Measurements from ENCODE around the gene ULK4. TPM values are rescaled to one million over a fixed set of nuclear protein-coding genes. Genes with fewer than 3 reads are reported as not detected.
"Not testable (repeated sequence)": the region's sequence is repeated elsewhere in the genome, so short reads cannot be mapped to it uniquely, and the experiment has no call there.

Gene ULK4
- polyA plus RNA-seq, 1 donor, result 2.4 TPM

DNA sequence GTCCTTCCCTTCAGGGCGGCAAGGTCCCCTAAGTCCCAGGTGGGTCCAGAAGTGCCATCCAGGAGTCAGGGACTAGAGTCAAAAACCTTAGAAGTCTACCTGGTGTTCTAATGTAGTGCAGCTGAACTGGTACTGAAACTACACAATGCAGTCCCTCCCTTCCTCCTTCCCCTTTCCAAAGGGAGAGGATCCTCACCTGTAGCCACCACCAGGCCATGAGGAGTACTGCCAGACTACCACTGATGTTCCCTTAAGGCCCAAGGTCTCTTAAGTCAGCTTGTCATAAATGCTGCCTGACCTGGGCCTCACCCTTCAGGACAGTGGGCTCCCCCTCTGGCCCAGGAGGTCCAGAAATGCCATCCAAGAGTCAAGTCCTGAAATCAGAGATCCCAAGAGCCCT is 98.9 kb downstream of the ULK4 start:
- DNase-seq, result no peak

DNA sequence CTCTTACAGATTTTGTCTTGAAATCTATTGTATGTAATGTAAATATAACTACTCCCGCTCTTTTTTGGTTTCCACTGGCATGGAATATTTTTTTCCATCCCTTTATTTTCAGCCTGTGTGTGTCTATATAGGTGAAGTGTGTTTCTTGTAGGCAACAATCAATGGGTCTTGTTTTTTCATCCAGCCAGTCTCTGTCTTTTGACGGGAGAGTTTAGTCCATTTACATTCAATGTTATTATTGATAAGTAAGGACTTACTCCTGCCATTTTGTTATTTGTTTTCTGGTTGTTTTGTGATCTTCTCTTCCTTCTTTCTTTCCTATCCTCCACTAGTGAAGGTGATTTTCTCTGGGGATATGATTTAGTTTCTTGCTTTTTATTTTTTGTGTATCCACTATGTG is 101.4 kb downstream of the ULK4 start:
- not testable (repeated sequence) for DNase-seq

DNA sequence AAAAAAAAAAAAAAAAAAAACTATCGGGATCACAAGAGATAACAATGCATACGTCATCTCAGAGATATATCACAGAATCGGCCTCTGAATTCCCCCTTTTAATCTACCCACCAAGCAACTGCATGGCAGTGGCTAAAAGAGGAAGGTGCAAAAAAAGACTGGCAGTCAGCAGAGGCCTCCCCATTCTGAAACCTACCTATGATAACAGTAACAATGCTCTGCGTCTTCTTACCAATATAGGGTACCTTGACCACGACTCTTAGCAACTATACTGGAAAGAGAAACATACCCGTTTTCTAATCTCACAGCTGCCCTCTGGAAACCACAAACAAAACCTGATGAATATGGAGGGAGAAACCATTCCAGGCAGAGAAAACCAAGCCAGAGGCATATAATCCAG is 106.9 kb downstream of the ULK4 start:
- DNase-seq, result no peak

DNA sequence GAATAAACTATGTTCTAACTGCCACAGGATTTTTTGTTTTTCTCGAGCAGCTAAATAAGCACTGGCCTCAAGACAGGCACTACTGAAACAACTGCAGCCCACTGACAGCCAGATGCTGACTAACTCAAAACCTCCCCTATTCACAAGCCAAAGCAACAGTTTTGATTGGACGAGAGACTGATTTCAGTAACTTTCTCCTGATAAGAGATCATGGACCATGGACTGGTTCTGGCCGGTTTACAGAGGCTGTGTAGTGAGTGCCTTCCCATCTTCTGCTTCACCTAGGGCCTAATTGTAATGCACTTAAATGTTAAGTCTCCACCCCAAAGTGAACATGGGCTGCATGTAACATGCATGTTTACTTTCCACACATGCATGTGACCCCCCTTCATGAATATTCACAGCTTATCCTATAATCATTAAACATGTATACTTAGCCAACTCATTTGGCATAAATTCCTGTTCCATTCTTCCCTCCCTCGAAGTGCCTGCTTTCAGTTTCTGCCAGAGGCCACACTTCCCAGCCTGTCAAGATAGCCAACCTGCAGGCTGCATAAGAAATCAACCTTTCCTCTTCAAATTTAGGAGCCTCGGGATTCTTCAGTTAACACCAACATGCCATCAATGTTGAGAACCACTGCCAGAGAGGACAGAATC is 108.2 kb downstream of the ULK4 start:
- no peak for DNase-seq

DNA sequence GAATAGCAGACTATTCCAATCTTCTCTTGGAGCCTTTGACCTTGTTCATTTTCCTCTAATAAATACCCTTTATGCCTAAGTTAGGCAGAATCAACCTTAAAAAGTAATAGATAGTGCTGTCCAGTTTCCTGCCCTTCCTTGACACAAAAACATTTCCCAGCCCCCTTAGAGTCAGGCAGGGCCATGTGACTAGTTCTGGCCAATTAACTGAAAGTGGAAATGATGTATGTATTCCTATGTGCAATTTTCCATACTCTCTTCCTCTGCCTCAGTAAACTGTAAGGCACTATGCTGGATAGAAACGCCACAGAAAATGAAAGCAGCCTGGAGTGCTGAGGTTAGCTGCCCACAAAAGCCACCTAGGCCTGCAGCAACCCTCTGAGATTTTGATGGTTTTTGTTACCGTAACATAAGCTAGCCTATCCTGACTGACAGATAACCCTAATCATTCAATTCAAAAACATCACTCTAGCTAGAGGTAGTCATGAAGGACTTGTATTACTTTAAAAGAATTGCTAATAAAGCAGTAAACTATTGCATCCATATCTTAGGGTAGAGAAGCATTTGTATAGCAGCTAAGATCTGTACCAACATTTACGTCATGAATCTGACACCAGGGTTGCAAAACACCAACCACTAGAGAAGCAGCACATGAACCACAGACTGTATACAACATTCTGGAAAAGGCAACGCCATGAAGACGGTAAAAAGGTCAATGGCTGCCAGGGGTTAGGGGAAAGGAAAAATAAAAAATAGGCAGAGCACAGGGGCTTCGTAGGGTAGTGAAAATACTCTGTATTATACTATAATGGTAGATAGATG is 112.9 kb downstream of the ULK4 start:
- DNase-seq, result no peak

DNA sequence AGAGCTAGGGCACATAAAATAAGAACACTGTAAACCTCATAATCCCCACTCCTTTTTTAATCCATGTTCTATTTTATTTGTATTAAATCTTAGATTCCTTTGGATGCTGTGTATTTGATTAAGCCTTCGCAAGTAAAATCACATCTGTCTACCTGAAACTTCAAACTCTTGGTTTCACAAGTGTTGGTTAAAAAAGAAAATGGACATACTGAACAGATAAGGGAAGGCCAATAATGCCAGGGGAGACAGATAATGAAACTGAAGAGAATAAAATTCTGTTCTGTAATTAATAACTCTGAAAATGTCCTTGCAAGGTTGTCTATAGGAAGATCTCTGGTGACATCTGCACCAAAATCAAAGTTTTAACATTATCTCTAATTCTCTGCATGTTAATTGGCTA is 114.2 kb downstream of the ULK4 start:
- no peak for DNase-seq

DNA sequence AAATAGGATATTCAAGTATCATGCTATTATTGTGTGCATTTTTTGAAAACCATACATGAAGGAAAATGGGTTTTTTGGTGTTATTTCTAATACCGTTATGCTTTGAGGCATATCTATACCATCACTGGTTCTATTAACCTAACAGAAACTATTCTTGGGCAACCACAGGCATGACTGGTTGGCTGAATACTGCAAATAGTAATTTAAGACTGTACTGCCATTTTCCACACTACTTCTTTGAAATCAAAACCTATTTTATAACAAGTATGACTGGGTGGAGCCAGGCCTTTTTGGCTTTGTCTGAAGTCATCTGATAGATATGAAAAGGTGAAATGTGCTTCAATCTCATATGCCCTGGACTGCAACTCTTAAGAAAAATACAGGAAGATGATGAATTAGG is 115.1 kb downstream of the ULK4 start:
- no peak for DNase-seq

DNA sequence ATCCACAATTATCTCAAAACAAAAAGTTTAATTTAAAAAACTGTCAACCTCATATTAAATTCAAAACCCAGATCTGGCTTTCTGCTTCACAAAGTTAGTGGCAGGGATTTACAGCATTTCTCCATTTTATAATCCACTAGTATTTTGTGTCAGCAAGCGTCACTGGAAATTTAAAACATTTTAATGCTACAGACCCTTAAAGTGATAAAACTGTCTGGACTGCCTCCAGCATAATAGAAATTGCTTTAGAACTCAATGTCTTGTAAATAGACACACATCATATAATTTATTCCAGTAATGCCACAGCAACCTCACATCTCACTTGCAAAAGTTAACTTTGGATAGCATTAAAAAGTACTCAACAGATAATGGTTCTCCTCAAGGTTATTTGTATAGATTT is 116.1 kb downstream of the ULK4 start:
- DNase-seq, result no peak

DNA sequence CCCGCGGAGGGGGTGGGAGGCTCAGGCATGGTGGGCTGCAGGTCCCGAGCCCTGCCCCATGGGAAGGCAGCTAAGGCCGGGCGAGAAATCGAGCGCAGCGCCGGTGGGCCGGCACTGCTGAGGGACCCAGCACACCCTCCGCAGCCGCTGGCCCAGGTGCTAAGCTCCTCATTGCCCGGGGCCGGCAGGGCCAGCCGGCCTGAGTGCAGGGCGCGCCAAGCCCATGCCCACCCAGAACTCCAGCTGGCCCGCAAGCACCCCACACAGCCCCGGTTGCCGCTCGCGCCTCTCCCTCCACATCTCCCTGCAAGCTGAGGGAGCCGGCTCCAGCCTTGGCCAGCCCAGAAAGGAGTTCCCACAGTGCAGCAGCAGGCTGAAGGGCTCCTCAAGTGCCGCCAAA is 117.6 kb downstream of the ULK4 start:
- DNase-seq, result not testable (repeated sequence)

DNA sequence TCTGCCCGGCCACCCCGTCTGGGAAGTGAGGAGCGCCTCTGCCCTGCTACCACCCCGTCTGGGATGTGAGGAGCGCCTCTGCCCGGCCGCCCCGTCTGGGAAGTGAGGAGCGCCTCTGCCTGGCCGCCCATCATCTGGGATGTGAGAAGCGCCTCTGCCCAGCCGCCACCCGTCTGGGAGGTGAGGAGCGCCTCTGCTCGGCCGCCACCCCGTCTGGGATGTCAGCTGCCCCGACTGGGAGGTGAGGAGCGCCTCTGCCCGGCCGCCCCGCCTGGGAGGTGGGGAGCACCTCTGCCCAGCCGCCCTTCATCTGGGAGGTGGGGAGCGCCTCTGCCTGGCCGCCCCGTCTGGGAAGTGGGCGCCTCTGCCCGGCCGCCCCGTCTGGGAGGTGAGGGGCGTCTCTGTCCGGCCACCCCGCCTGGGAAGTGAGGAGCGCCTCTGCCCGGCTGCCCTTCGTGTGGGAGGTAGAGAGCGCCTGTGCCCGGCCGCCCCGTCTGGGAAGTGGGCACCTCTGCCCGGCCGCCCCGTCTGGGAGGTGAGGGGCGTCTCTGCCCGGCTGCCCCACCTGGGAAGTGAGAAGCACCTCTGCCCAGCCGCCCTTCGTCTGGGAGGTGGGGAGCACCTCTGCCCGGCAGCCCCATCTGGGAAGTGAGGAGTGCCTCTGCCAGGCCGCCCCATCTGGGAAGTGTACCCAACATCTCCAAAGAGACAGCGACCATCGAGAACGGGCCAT is 120.8 kb downstream of the ULK4 start:
- not testable (repeated sequence) for DNase-seq

DNA sequence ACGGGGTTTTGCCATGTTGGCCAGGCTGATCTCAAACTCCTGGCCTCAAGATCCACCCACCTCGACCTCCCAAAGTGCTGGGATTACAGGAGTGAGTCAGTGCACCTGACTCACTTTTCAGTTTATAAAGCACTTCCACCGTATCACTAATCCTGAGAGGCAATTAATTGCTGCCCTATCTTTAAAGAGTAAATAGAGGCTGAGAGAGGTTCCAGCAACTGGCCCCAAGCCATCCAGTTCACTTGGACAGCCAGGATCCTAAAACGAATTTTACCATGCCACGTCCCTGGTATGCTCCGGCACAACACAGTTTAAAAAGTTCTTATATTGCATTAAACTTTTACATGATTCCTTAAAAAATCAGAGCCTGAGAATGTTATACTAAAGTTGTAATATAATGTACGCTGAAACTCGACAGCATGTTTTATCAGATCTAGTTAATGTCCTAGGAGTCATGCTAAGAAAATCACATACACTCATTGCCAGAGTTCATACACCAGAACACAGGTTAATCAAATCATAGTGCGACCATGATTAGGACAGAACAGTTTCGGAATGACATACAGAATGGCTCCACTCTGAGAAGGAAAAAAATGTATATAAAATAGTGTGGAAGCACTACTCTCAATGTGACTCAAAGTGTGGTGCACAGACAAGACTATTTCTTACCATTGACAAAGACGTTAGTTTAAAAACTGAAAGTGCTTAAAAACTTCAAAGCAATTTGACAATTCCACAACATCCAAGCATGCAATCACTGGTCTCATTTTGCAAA is 125.4 kb downstream of the ULK4 start:
- DNase-seq, result no peak

DNA sequence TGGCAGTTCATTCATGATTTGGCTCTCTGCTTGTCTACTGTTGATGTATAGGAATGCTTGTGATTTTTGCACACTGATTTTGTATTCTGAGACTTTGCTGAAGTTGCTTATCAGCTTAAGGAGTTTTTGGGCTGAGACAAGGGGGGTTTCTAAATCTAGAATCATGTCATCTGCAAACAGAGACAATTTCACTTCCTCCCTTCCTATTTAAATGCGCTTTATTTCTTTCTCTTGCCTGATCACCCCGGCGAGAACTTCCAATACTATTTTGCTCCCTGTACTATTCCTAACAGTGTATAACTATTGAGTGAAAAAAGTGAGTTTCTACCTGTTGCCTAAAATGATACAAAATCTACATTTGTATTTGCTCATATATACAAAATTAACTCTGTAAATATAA is 128.3 kb downstream of the ULK4 start:
- DNase-seq, result no peak

DNA sequence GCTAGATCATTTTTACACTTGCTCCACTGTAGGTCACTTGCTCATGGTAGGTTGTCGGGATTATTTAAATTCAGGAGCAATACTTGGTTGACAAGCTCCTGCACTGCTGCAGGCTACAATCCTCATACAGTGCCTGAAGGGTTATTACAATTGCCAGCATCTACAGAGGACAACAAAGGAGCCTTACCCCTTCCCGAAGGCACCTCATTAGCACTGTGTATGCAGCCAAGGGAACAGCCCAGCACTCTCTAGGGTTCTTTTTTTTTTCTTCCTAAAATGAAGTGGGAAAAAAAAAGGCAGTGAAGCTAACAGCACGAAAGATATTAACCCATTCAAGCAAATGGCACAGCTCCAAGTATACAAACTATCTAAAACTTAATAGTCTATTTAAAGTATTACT is 142.7 kb downstream of the ULK4 start:
- DNase-seq, result no peak

DNA sequence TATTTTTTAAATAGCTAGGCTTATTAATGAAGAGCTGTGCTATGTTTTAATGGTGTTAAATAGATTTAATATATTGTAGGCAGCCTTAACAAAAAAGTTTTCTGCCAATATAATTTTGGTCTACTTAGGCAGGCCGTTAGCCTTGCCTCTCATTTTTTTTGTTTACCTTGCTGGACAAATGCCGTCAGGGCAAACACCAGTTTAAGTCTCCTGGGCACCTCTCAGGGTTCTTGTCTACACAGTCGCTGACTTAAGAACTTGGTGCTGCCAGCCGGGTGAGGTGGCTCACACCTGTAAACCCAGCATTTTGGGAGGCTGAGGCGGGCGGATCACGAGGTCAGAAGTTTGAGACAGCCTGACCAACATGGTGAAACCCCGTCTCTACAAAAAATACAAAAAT is 153.3 kb downstream of the ULK4 start:
- DNase-seq, result no peak

DNA sequence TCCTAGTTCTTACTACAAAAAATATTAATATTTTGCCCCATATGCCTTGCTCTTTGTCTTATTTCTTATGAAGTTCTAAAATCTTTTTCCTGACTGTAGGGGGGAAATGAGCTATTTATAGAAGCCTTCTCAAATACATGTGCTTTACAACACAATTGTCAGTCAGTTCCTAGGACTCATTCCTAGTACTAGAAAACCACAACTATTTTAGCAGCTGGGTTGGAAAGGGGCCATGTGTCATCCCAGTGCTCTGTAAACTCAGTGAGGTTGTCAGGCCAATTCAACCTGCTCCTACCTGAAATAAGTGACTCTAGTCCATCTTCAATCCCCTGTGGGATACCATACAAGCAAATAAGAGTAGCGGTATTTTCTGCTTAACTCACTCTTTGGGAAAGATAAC is 153.8 kb downstream of the ULK4 start:
- DNase-seq, result no peak

DNA sequence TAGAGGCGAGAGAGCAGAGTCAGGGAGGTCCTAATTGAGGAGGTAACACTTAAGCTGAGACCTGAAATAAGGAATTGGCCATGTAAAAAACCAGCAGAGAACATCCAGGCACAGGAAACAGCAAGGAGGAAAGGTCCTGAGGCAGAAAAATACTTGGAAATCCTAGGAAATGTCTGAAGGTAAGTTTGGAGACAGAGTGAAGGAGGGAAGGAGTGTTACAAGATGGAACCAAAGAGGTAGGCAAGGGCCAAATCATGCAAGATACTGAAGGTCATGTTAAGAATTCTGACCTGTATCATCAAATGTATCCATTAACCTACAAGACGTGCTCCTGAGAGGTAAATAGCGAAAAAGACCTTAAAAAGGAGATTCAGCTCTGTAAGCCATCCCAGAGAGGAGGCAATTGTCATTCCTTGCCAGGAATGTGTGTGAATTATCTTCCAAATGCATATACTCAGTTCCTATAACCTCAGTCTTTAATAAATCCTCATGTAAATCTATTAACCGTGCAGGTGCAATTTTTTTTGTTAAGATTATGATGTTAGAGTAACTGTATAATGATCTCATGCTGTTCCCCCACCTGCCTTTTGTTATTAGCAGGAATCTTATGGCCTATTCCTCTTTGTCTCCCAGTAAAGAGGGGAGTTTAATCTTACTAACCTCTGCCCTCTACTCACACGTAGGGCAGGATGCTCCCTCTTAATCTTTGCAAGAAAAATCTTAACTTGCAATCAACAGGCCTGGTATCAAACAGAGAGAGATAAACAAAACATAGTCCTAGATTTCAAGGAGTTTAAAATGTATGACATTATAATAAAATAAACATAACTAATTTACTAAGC is 166.9 kb downstream of the ULK4 start:
- DNase-seq, result no peak

DNA sequence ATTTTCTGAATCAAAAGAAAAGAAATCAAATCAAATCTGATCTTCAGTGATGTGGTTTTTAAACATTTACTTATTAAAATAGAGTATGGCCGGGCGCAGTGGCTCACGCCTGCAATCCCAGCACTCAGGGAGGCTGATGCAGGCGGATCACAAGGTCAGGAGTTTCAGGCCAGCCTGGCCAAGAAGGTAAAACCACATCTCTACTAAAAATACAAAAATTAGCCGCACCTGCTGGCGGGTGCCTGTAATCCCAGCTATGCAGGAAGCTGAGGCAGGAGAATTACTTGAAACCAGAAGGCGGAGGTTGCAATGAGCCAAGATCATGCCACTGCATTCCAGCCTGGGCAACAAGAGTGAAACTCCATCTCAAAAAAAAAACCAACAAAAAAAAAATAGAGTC is 169.1 kb downstream of the ULK4 start:
- no peak for DNase-seq

DNA sequence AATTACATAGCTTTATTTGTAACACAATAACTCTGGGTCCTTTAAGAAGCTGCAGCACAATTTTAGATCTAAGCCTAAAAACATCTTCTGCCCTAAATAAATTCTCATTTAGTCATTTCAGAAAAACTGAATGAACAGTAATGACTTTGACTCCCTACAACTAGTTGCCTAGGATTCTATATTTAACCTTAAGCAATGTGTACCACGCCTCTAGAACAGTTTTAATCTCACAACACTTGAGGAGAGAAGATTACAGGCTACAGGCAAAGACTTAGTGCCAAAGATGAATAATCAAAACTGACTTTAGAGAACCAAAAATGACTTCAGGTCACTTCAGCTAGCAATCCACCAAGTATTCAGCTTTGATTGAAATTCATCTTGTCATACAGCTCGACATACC is 192.8 kb downstream of the ULK4 start:
- DNase-seq, result no peak

DNA sequence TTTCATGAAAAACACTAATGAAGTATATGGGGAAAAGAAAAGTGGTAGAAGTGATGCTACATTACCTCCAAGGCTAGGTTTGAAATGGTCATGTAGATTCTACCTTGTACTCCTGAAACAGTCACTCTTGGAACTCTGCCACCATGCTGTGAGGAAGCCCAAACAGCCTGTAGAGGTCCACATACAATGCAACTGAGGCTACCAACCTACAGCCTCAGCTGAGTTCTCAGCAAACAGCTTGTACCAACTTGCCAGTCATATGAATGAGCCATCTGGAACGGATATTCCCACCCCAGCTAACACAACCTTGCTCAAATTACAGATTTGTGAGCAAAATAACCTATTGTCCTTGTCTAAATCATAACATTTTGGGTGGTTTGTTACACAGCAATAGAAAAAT is 193.5 kb downstream of the ULK4 start:
- DNase-seq, result no peak

DNA sequence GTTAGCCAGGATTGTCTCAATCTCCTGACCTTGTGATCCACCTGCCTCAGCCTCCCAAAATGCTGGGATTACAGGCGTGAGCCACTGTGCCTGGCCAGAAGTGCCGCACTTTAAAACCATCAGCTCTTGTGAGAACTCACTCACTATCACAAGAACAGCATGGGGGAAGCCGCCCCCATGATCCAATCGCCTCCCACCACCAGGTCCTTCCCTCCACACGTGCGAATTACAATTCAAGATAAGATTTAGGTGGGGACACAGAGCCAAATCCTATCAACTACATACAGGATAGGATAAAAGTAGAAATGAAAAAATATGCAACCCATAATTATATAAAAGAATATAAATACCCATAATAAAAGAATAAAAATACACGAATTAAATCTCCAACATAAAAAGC is 199.0 kb downstream of the ULK4 start:
- not testable (repeated sequence) for DNase-seq

DNA sequence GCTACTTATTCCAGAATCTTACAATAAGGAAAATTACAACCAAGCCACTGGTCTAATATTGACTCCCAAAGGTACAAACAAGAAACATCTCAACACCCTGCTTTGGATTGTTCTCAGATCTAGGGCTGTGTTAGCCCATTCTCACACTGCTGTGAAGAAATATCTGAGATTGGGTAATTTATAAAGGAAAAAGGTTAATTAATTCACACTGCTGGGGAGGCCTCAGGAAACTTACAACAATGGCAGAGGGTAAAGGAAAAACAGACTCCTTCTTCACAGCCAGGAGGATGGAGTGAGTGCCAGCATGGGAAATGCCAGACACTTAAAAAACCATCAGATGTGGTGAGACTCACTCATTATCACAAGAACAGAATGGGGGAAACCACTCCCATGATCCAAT is 208.3 kb downstream of the ULK4 start:
- DNase-seq, result no peak

DNA sequence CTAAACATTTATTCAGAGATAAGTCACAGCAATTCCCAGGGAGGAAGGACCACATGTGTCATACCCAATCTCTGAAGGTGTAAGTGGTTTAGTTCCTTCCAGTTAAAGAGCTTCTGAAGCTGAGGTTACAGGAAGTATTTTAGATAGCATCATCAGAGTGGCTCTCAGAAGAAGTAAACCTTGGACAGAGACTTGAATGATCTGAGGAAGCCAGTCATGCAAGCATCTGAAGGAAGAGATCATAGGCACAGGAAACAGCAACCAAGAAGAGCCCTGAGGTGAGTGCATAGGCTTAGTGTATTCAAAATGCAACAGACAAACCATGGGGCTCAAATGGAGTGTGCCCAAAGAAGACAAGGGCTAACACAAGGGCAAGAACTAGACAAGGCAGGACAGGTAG is 210.3 kb downstream of the ULK4 start:
- DNase-seq, result no peak

Measured in hindlimb muscle (tissue), 1 donor.